ENCODE measurements around the gene PRDM16. TPM values are rescaled to one million over a fixed set of nuclear protein-coding genes. Genes with fewer than 3 reads are reported as not detected.

PRDM16 gene
- total RNA-seq, 1 donor from 2014 or later, result 21.4 TPM

GRCh38 chr1:3382326-3383057 is 313.5 kb downstream of the PRDM16 start:
- H3K27me3 Mint-ChIP-seq (ENCODE audit: unreplicated experiment), result peaks cover 6% of the 10 kb centered on the region
- H3K4me3 Mint-ChIP-seq (ENCODE audit: unreplicated experiment), result no peak overlapping the region
- no peaks in the 10 kb centered on the region for H3K36me3 Mint-ChIP-seq (ENCODE audit: low read depth, unreplicated experiment)
- H3K9me3 Mint-ChIP-seq (ENCODE audit: unreplicated experiment), result no peaks in the 10 kb centered on the region
- no peaks in the 10 kb centered on the region for H3K4me1 Mint-ChIP-seq (ENCODE audit: unreplicated experiment)
- no peak for TF ChIP-seq CTCF (IDR thresholded peaks at IDR 0.05; ENCODE audit: unreplicated experiment)
- H3K27ac Mint-ChIP-seq (ENCODE audit: unreplicated experiment), result no peak overlapping the region
- DNase-seq (ENCODE audit: low spot score), result no peak

DNA sequence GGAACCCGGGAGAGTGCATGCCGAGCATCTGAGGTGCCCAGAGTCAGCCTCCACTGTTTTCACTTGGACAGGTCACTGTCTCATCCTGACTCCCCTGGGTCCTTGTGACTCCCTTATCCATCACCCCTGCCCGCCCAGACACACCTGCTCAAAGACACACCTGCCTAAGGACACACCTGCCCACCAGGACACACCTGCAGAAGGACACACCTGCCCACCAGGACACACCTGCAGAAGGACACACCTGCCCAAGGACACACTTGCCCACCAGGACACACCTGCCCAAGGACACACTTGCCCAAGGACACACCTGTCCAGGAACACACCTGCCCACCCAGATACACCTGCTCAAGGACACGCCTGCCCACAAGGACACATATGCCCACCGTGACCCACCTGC is 314.7 kb downstream of the PRDM16 start:
- peaks cover 4% of the 10 kb centered on the region for H3K4me1 Mint-ChIP-seq (ENCODE audit: unreplicated experiment)
- H3K27me3 Mint-ChIP-seq (ENCODE audit: unreplicated experiment), result peaks cover 9% of the 10 kb centered on the region

DNA sequence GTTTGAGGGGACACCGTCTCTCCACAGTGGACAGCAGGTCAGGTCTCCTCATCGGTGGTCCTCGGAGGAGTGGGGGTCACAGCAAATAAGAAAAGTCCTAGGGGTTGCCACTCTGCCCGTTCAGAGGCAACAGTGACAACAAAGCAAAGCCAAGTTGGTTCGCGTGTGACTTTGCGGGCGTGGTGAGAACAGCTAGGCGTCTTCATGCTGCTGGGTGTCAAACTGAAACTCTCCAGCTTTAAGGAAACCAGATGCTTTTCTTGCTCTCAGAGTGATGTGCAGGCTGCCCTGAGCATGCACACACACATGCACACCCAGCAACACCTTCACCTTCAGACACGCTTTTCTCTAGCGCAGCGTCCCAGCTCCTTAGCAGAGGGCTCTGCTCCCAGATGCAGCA is 315.4 kb downstream of the PRDM16 start:
- peaks cover 9% of the 10 kb centered on the region for H3K27me3 Mint-ChIP-seq (ENCODE audit: unreplicated experiment)

More for the DNA sequence above, 314.7 kb downstream of the PRDM16 start:
- H3K27ac Mint-ChIP-seq (ENCODE audit: unreplicated experiment), result no peak overlapping the region
- TF ChIP-seq CTCF (IDR thresholded peaks at IDR 0.05; ENCODE audit: unreplicated experiment), result no peak
- H3K4me3 Mint-ChIP-seq (ENCODE audit: unreplicated experiment), result no peak overlapping the region
- H3K36me3 Mint-ChIP-seq (ENCODE audit: low read depth, unreplicated experiment), result no peaks in the 10 kb centered on the region
- H3K9me3 Mint-ChIP-seq (ENCODE audit: unreplicated experiment), result no peaks in the 10 kb centered on the region
- DNase-seq (ENCODE audit: low spot score), result no peak

DNA sequence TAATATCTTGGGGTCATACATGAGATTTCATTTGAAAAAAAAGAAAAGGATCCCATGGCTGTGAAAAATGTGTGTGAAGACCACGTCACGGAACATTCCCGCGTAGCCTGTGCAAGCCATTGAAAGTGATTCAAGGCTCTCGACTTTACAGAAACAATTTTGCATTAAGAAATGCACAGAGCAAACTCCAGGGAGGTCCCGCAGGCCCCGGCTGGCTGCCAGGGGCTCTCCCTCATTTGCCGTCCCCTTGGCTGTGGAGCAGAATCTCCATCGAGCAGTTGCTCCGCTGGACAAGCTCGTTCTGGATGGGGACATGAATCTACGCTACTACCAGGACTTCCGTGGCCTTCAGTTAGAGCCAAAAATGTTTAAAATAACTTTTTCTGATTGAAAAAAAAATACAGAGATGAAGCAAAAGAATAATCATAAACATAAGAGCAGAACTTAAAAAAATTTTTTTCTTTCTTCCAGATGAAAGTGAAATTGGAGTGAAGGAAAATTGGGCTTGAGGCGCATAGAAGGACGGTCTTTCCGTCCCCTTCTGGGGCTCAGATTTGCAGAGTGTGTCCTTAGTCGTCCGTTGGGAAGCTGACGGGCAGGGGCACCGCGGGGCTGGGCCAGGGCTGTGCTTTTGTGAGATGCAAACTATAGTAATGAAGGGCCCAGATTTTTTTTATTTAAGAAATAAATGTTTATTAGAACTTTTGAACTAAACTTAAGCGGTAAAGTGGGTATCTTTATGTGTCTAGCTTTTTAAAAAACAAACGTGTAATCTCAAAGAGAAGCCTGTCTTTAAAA is 317.4 kb downstream of the PRDM16 start:
- H3K36me3 Mint-ChIP-seq (ENCODE audit: low read depth, unreplicated experiment), result no peaks in the 10 kb centered on the region
- no peaks in the 10 kb centered on the region for H3K9me3 Mint-ChIP-seq (ENCODE audit: unreplicated experiment)
- DNase-seq (ENCODE audit: low spot score), result no peak
- TF ChIP-seq CTCF (IDR thresholded peaks at IDR 0.05; ENCODE audit: unreplicated experiment), result no peak
- H3K4me3 Mint-ChIP-seq (ENCODE audit: unreplicated experiment), result no peak overlapping the region
- H3K4me1 Mint-ChIP-seq (ENCODE audit: unreplicated experiment), result peaks cover 4% of the 10 kb centered on the region
- H3K27ac Mint-ChIP-seq (ENCODE audit: unreplicated experiment), result no peak overlapping the region
- H3K27me3 Mint-ChIP-seq (ENCODE audit: unreplicated experiment), result peaks cover 7% of the 10 kb centered on the region

More for the DNA sequence above, 315.4 kb downstream of the PRDM16 start:
- Mint-ChIP-seq H3K4me1 (ENCODE audit: unreplicated experiment) (peaks cover 4% of the 10 kb centered on the region), H3K4me3 (ENCODE audit: unreplicated experiment) (no peak overlapping the region), H3K9me3 (ENCODE audit: unreplicated experiment) (no peaks in the 10 kb centered on the region), H3K36me3 (ENCODE audit: low read depth, unreplicated experiment) (no peaks in the 10 kb centered on the region), H3K27ac (ENCODE audit: unreplicated experiment) (no peak overlapping the region)
- TF ChIP-seq CTCF (IDR thresholded peaks at IDR 0.05; ENCODE audit: unreplicated experiment), result no peak
- no peak for DNase-seq (ENCODE audit: low spot score)

GRCh38 chr1:3387401-3387800 is 318.4 kb downstream of the PRDM16 start:
- Mint-ChIP-seq H3K9me3 (ENCODE audit: unreplicated experiment) (no peaks in the 10 kb centered on the region), H3K4me3 (ENCODE audit: unreplicated experiment) (no peak overlapping the region), H3K4me1 (ENCODE audit: unreplicated experiment) (peaks cover 9% of the 10 kb centered on the region), H3K36me3 (ENCODE audit: low read depth, unreplicated experiment) (no peaks in the 10 kb centered on the region), H3K27ac (ENCODE audit: unreplicated experiment) (no peak overlapping the region), H3K27me3 (ENCODE audit: unreplicated experiment) (peaks cover 9% of the 10 kb centered on the region)
- TF ChIP-seq CTCF (IDR thresholded peaks at IDR 0.05; ENCODE audit: unreplicated experiment), result no peak
- DNase-seq (ENCODE audit: low spot score), result no peak
